ENCODE data around the gene CACNG8. TPM values are rescaled to one million over a fixed set of nuclear protein-coding genes. Genes with fewer than 3 reads are reported as not detected.

Gene CACNG8
- total RNA-seq = 0.12 and 0.26 TPM in 2 replicates

GRCh38 chr19:53962887-53963431 is at the start of gene CACNG8:
Gene CACNG8, plus strand, starts transcription at chr19:53962937.

GRCh38 chr19:53991224-53992113 is 28.7 kb downstream of the CACNG8 start, which contains the start of gene CACNG6:
Gene CACNG6, plus strand, starts transcription at chr19:53991637. Its CDS starts 1,241 bp downstream, at chr19:53992878.

Other genes starting within 250 kb of the CACNG8 start
- under 0.01 TPM in 1 of 2 replicates, not detected in the other for gene NLRP12, start 138.6 kb upstream of the CACNG8 start, total RNA-seq
- 8.6 and 16.4 TPM in 2 replicates for gene MYADM, start 95.1 kb upstream of the CACNG8 start, total RNA-seq
- 0.19 and 0.26 TPM in 2 replicates for gene PRKCG, start 80.7 kb upstream of the CACNG8 start, total RNA-seq
- 0.13 and 0.75 TPM in 2 replicates for gene CACNG7, start 53.7 kb upstream of the CACNG8 start, total RNA-seq
- gene CACNG6, start 28.7 kb downstream of the CACNG8 start, total RNA-seq = 0.37 and 0.53 TPM in 2 replicates
- gene VSTM1, start 101.0 kb downstream of the CACNG8 start, total RNA-seq = not detected in 2 replicates
- not detected in 2 replicates for gene TARM1, start 118.4 kb downstream of the CACNG8 start, total RNA-seq
- 0.06 and 0.13 TPM in 2 replicates for gene OSCAR, start 137.9 kb downstream of the CACNG8 start, total RNA-seq
- gene NDUFA3, start 139.9 kb downstream of the CACNG8 start, total RNA-seq = 19.5 and 23.3 TPM in 2 replicates
- gene TFPT, start 152.7 kb downstream of the CACNG8 start, total RNA-seq = 20.6 and 26.0 TPM in 2 replicates
- gene PRPF31, start 152.8 kb downstream of the CACNG8 start, total RNA-seq = 54.7 and 58.1 TPM in 2 replicates
- gene CNOT3, start 174.8 kb downstream of the CACNG8 start, total RNA-seq = 11.0 and 15.3 TPM in 2 replicates
- gene LENG1, start 196.8 kb downstream of the CACNG8 start, total RNA-seq = 7.3 and 7.9 TPM in 2 replicates
- 0.31 TPM in 1 of 2 replicates, not detected in the other for gene TMC4, start 210.2 kb downstream of the CACNG8 start, total RNA-seq
- gene MBOAT7, start 226.6 kb downstream of the CACNG8 start, total RNA-seq = 22.6 and 24.0 TPM in 2 replicates
- gene TSEN34, start 228.4 kb downstream of the CACNG8 start, total RNA-seq = 38.7 and 39.7 TPM in 2 replicates
- gene RPS9, start 237.9 kb downstream of the CACNG8 start, total RNA-seq = 2,262 and 2,314 TPM in 2 replicates